GM12873 (cell line): ENCODE measurements around the gene SRD5A2.

Experiments
- TF ChIP-seq, protein P1 (sequence below): IDR thresholded peaks from 2 replicates; pipeline ENCODE4 v1.5.1; 2012; ENCODE audit warnings: low read depth, mild to moderate bottlenecking, moderate library complexity, low read length, control low read depth; ENCODE audit not compliant: insufficient read depth; ENCODE audit errors: missing control alignments

The SRD5A2 gene

GRCh38 chr2:31533036-31533435, 47.7 kb downstream of the SRD5A2 start:
- TF ChIP-seq, protein P1, sequence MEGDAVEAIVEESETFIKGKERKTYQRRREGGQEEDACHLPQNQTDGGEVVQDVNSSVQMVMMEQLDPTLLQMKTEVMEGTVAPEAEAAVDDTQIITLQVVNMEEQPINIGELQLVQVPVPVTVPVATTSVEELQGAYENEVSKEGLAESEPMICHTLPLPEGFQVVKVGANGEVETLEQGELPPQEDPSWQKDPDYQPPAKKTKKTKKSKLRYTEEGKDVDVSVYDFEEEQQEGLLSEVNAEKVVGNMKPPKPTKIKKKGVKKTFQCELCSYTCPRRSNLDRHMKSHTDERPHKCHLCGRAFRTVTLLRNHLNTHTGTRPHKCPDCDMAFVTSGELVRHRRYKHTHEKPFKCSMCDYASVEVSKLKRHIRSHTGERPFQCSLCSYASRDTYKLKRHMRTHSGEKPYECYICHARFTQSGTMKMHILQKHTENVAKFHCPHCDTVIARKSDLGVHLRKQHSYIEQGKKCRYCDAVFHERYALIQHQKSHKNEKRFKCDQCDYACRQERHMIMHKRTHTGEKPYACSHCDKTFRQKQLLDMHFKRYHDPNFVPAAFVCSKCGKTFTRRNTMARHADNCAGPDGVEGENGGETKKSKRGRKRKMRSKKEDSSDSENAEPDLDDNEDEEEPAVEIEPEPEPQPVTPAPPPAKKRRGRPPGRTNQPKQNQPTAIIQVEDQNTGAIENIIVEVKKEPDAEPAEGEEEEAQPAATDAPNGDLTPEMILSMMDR = no peak

DNA sequence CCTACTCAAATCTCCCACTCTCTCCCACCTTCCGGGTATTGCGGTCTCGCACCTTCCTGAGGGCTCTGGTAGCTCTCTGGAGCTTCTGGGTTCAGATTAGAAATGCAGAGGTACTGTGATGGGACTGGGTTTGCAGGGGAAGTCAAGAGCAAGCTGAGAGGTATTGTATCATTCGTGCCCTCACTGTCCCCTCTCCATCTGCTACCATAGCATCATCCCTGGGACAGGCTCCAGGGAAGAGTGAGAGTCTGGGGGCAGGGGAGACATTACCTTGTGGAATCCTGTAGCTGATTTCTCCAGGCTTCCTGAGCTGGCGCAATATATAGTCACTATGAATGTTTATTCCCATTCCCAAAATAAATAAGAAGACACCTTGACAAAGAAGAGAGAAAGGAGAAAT, 49.6 kb downstream of the SRD5A2 start:
- TF ChIP-seq, protein P1 = no peak

GRCh38 chr2:31529256-31529655, 51.5 kb downstream of the SRD5A2 start:
- TF ChIP-seq, protein P1 = no peak

DNA sequence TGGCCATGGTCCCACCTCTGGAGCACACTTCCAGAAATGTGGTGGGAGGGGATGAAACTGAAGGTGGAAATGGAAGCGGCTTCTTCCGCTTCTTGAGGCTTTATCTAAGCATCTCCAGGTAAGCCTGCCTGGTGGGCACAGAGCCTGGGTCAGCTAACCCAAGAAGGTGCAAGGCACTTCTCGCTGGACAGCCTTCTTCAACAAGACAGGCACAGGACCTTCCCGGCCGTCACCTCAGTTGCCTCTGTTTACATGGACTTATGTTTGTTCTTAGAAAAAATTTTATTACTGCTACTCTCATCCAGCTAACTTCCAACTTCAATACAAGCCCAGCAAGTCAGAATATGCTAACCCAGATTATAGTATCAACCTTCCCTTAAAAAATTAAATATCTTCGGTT, 51.9 kb downstream of the SRD5A2 start:
- TF ChIP-seq, protein P1 = no peak

DNA sequence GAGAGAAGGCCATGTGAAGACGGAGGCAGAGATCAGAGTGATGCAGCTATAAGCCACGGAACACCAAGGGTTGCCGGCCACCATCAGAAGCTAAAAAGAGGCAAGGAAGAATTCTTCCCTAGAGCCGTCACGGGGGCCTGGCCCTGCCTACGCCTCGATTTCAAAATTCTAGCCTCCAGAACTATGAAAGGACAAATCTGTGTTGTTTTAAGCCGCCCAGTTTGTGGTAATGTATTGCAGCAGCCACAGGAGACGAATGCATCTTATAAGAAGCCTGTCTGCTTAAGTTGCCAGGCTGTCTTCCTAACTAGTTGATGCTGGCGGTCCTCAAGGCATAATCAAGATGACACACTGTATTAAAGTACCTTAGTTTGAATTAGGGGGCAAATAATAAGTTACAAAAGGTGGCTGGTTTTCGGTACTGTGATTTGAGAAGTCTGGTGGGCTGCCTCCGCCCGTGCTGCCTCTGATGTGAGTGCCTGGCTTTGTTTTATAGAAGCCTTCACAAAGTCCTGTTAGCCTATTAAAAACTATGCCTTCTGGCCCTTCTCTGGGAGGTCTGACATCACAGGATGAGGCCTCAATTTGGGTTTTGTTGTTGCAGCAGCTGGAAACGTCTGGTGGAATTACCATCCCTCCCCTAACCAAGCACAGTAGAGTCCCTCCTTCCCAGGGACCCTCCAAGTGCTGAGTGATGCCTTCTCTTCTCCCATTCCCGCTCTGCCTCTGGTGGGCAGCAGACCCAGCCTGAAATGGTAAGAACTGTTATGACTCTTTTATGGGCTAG, 53.6 kb downstream of the SRD5A2 start:
- TF ChIP-seq, protein P1 = no peak

- TF ChIP-seq, protein P1 = no peak
These were observed 54.9 kb downstream of the SRD5A2 start for GRCh38 chr2:31525876-31526275.

DNA sequence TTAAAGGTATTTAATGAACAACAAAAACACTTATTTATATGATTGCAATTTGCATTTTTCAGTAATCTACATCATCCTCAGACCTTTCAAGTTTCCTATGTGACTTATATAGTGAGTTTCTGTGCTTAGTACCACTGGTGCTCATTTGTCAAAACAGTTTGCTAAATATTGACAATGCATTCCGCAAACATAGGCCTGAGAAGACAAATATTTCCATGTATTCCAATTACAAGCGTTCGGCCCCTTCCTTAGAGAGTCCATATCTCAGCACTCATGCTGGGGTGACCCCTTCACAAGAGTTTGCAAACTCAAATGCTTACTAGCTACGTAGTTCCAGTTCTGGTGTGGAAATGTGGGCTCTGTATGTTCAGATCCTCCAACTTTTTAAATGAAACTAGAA, 56.1 kb downstream of the SRD5A2 start:
- TF ChIP-seq, protein P1 = no peak
